HEK293 (cell line): ENCODE data around the gene CTBP2.

Experiments
- CTCF ChIA-PET: fragments of 350-600 bp; formaldehyde crosslinking; extraction: SDS; loops from one replicate; lab custom pipeline; 2021; ENCODE audit warnings: antibody characterized with exemption; lab: Yijun Ruan, JAX
- POLR2A ChIA-PET: fragments of 300-600 bp; formaldehyde crosslinking; extraction: SDS; loops from one replicate; lab custom pipeline; 2020; ENCODE audit warnings: antibody characterized with exemption, inconsistent platforms; lab: Yijun Ruan, JAX
- H3K27ac ChIP-seq: fragments of 200-500 bp; sonication (Bioruptor generic); 2 replicates; pipeline ENCODE4 v1.5.1; 2014; ENCODE audit warnings: low read depth, low read length, control low read depth, inconsistent platforms; ENCODE audit errors: extremely low read depth
- H3K36me3 ChIP-seq, 2 experiments: fragments of 200-500 bp in 1 of 2; sonication (Bioruptor generic) in 1 of 2; 1 replicate in 1 of 2; 2 replicates in 1 of 2; pipeline ENCODE4 v1.5.1; 2014 to 2017; ENCODE audit warnings: inconsistent platforms in 2 of 2, low read length in 2 of 2; ENCODE audit not compliant: control insufficient read depth in 2 of 2, insufficient read depth in 1 of 2
- H3K4me1 ChIP-seq: fragments of 200-500 bp; sonication (Bioruptor generic); 2 replicates; pipeline ENCODE4 v1.5.1; 2014; ENCODE audit warnings: mild to moderate bottlenecking, low read length, inconsistent platforms; ENCODE audit not compliant: control insufficient read depth, insufficient read depth
- H3K4me3 ChIP-seq: 2 replicates; pipeline ENCODE4 v1.5.1; 2011; ENCODE audit warnings: low read depth, mild to moderate bottlenecking, control low read depth, low read length, moderate library complexity
- H3K9me3 ChIP-seq: fragments of 200-500 bp; sonication (Bioruptor generic); 2 replicates; pipeline ENCODE4 v1.5.1; 2014; ENCODE audit warnings: low read depth, low read length, inconsistent platforms; ENCODE audit not compliant: control insufficient read depth, insufficient read depth
- ATF2 ChIP-seq: fragments of 450-650 bp; formaldehyde crosslinking; IDR thresholded peaks from 2 replicates; pipeline ENCODE4 v1.5.1; 2016; ENCODE audit warnings: missing biosample characterization, missing genetic modification characterization, low read depth
- EGR2 ChIP-seq: fragments of 450-650 bp; formaldehyde crosslinking; IDR thresholded peaks from 2 replicates; pipeline ENCODE4 v1.5.1; 2016; ENCODE audit warnings: low read depth, missing biosample characterization, missing genetic modification characterization
- HOXA7 ChIP-seq: sonication (generic); formaldehyde crosslinking; IDR thresholded peaks from 2 replicates; pipeline ENCODE4 v1.8.1; 2022; ENCODE audit warnings: missing genetic modification reagents, borderline replicate concordance
- ZBTB8A ChIP-seq: fragments of 450-650 bp; formaldehyde crosslinking; IDR thresholded peaks from 2 replicates; pipeline ENCODE4 v1.5.1; 2016; ENCODE audit warnings: missing biosample characterization, missing genetic modification characterization
- ZFP3 ChIP-seq: fragments of 450-650 bp; formaldehyde crosslinking; IDR thresholded peaks from 2 replicates; pipeline ENCODE4 v1.5.1; 2016; ENCODE audit warnings: low read depth, missing biosample characterization, missing genetic modification characterization
- ZIC2 ChIP-seq: fragments of 450-650 bp; formaldehyde crosslinking; IDR thresholded peaks from 2 replicates; pipeline ENCODE4 v1.5.1; 2016; ENCODE audit warnings: missing biosample characterization, missing genetic modification characterization
- ZNF112 ChIP-seq: fragments of 450-650 bp; formaldehyde crosslinking; IDR thresholded peaks from 2 replicates; pipeline ENCODE4 v1.5.0; 2017; ENCODE audit warnings: missing biosample characterization, missing genetic modification characterization
- ZNF202 ChIP-seq: fragments of 450-650 bp; formaldehyde crosslinking; IDR thresholded peaks from 2 replicates; pipeline ENCODE4 v1.5.1; 2016; ENCODE audit warnings: missing biosample characterization, missing genetic modification characterization, borderline replicate concordance
- ZNF335 ChIP-seq: fragments of 450-650 bp; formaldehyde crosslinking; conservative IDR thresholded peaks from 2 replicates; pipeline ENCODE4 v1.5.1; 2016; ENCODE audit warnings: missing biosample characterization, missing genetic modification characterization
- ZNF354C ChIP-seq: fragments of 450-650 bp; formaldehyde crosslinking; IDR thresholded peaks from 2 replicates; pipeline ENCODE4 v1.5.1; 2016; ENCODE audit warnings: missing biosample characterization, missing genetic modification characterization, low read depth, borderline replicate concordance
- ZNF433 ChIP-seq: fragments of 450-650 bp; formaldehyde crosslinking; IDR thresholded peaks from 2 replicates; pipeline ENCODE4 v1.5.1; 2016; ENCODE audit warnings: missing biosample characterization, missing genetic modification characterization, low read depth
- ZNF449 ChIP-seq: fragments of 450-650 bp; formaldehyde crosslinking; IDR thresholded peaks from 2 replicates; pipeline ENCODE4 v1.5.1; 2017; ENCODE audit warnings: missing biosample characterization, mild to moderate bottlenecking, missing genetic modification characterization, moderate library complexity
- ZNF549 ChIP-seq: fragments of 450-650 bp; IDR thresholded peaks from 2 replicates; pipeline ENCODE4 v1.5.1; 2018; ENCODE audit warnings: missing biosample characterization, missing genetic modification characterization, mild to moderate bottlenecking, inconsistent platforms, moderate library complexity
- ZNF600 ChIP-seq: fragments of 450-650 bp; formaldehyde crosslinking; IDR thresholded peaks from 2 replicates; pipeline ENCODE4 v1.5.1; 2016; ENCODE audit warnings: missing biosample characterization, missing genetic modification characterization
- ZNF626 ChIP-seq: fragments of 450-650 bp; sonication (Bioruptor Pico); formaldehyde crosslinking; IDR thresholded peaks from 2 replicates; pipeline ENCODE4 v1.5.1; 2018; ENCODE audit warnings: missing biosample characterization, missing genetic modification characterization, inconsistent platforms
- ZNF747 ChIP-seq: fragments of 450-650 bp; formaldehyde crosslinking; IDR thresholded peaks from 2 replicates; pipeline ENCODE4 v1.5.1; 2016; ENCODE audit warnings: missing biosample characterization, missing genetic modification characterization
- ZSCAN16 ChIP-seq: fragments of 450-650 bp; formaldehyde crosslinking; IDR thresholded peaks from 2 replicates; pipeline ENCODE4 v1.5.1; 2016; ENCODE audit warnings: missing biosample characterization, missing genetic modification characterization
- ZSCAN5A ChIP-seq: fragments of 450-650 bp; formaldehyde crosslinking; IDR thresholded peaks from 2 replicates; pipeline ENCODE4 v1.5.1; 2016; ENCODE audit warnings: missing biosample characterization, missing genetic modification characterization

The CTBP2 gene

GRCh38 chr10:125093199-125093973 is 67.0 kb downstream of the CTBP2 start:
- Histone ChIP-seq H3K4me1 (peaks cover 8% of the 10 kb centered on the region), H3K36me3 (peaks cover 4 to 12% of the 10 kb centered on the region in 2 experiments; a peak in 2 of 3 replicates), H3K4me3 (no peak overlapping the region), H3K27ac (no peak overlapping the region), H3K9me3 (no peaks in the 10 kb centered on the region)
- TF ChIP-seq ZNF354C (tag by site-specific recombination), result no peak
- no peak for TF ChIP-seq ZNF335 (tag by site-specific recombination)
- no peak for TF ChIP-seq ZFP3
- no peak for TF ChIP-seq ZNF433 (tag by site-specific recombination)
- no peak for TF ChIP-seq ZSCAN5A (tag by site-specific recombination)
- no peak for TF ChIP-seq HOXA7
- TF ChIP-seq ZNF600 (tag by site-specific recombination), result no peak
- no peak for TF ChIP-seq ZNF747 (tag by site-specific recombination)
- ChIA-PET CTCF (no interaction called here), POLR2A (interaction anchor here (0.5 kb wide), 1 partner anchor 260 kb away, joined by 3 read pairs; no protein-coding TSS in a partner anchor)

GRCh38 chr10:125092564-125093031 is 67.8 kb downstream of the CTBP2 start:
- POLR2A ChIA-PET, result no interaction called here
- TF ChIP-seq ZNF600 (tag by site-specific recombination) (peak; percentile 85), ZNF202 (tag by site-specific recombination) (0 out of 2 replicates have a peak, but pooled peaks have one; percentile 55), ZNF449 (tag by site-specific recombination) (no peak), ZNF112 (tag by site-specific recombination) (no peak), EGR2 (tag by site-specific recombination) (no peak), ZNF549 (tag by site-specific recombination) (no peak), ZNF626 (no peak), ZIC2 (tag by site-specific recombination) (peak; percentile 40; the same call in 1 of the 2 replicates), ATF2 (tag by site-specific recombination) (peak; percentile 66), ZSCAN16 (no peak), ZBTB8A (tag by site-specific recombination) (0 out of 2 replicates have a peak, but pooled peaks have one; percentile 13)
- Histone ChIP-seq H3K27ac (no peak overlapping the region), H3K4me3 (no peak overlapping the region), H3K9me3 (no peaks in the 10 kb centered on the region), H3K4me1 (peaks cover 8% of the 10 kb centered on the region), H3K36me3 (peaks cover 4 to 20% of the 10 kb centered on the region in 2 experiments; a peak in 2 of 3 replicates)
- CTCF ChIA-PET, result no interaction called here
